ENCODE data around the gene BMPR1A.

DNA sequence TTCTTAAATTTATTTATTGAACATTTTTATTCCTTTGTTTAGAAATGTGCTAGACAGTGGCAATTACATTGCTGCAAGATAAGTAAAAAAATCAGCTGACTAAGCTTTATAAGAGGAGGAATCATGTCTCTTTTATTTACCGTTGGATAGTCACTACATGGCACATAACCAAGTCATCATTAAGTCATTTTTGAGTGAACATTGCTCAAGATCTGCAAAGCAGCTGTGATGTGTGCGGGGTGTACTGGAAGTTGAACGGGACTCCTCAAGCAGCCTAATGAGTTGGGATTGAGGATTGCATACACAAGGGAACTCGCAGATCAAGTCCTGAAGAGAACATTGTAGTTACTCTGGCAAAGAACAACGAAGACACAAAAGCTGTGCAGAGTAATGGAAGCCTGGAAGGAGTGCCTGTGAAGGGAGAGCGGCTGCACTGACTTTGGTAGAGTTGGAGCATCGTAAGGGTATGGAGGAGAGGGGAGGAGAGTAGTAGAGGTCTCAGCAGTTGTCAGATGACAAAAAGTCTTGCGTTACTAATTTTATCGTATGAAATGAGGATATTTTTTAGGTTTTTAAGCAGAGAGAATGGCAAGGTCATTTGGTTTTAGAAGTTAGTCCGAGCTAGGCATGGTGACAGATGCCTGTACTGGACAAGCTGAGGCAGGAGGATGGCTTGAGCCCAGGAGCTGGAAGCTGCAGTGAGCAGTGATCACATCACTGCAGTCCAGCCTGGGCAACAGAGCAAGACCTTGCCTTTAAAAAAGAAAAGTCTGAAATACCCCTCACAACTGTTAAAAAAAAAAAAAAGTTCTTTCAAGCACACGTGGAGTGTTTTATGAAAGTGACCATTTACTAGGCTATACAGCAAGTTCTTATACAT is 95.1 kb downstream of the BMPR1A start:
- TF ChIP-seq, protein P1, sequence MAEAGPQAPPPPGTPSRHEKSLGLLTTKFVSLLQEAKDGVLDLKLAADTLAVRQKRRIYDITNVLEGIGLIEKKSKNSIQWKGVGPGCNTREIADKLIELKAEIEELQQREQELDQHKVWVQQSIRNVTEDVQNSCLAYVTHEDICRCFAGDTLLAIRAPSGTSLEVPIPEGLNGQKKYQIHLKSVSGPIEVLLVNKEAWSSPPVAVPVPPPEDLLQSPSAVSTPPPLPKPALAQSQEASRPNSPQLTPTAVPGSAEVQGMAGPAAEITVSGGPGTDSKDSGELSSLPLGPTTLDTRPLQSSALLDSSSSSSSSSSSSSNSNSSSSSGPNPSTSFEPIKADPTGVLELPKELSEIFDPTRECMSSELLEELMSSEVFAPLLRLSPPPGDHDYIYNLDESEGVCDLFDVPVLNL (CRISPR knock-in tag; IDR thresholded peaks at IDR 0.05; ENCODE audit: borderline replicate concordance, low read depth): no peak
- TF ChIP-seq, protein P2, sequence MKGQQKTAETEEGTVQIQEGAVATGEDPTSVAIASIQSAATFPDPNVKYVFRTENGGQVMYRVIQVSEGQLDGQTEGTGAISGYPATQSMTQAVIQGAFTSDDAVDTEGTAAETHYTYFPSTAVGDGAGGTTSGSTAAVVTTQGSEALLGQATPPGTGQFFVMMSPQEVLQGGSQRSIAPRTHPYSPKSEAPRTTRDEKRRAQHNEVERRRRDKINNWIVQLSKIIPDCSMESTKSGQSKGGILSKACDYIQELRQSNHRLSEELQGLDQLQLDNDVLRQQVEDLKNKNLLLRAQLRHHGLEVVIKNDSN (CRISPR knock-in tag; IDR thresholded peaks at IDR 0.05): no peak
- TF ChIP-seq, protein P3, sequence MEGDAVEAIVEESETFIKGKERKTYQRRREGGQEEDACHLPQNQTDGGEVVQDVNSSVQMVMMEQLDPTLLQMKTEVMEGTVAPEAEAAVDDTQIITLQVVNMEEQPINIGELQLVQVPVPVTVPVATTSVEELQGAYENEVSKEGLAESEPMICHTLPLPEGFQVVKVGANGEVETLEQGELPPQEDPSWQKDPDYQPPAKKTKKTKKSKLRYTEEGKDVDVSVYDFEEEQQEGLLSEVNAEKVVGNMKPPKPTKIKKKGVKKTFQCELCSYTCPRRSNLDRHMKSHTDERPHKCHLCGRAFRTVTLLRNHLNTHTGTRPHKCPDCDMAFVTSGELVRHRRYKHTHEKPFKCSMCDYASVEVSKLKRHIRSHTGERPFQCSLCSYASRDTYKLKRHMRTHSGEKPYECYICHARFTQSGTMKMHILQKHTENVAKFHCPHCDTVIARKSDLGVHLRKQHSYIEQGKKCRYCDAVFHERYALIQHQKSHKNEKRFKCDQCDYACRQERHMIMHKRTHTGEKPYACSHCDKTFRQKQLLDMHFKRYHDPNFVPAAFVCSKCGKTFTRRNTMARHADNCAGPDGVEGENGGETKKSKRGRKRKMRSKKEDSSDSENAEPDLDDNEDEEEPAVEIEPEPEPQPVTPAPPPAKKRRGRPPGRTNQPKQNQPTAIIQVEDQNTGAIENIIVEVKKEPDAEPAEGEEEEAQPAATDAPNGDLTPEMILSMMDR (IDR thresholded peaks at IDR 0.05): no peak
